IMR-90 (cell line): ENCODE measurements around the gene FBXL13. TPM values are rescaled to one million over a fixed set of nuclear protein-coding genes. Genes with fewer than 3 reads are reported as not detected.

ENCODE experiments used
- ATAC-seq: fragments of 200-7000 bp; cut with Tn5 transposase; 2 replicates; pipeline ENCODE4 v1.9.1; 2020; ENCODE audit warnings: low read depth, mild to moderate bottlenecking, moderate library complexity
- BruUV-seq: library from RNA; stranded (reverse); fragments of 400-500 nt; replicated peaks from 2 replicates; lab custom pipeline; 2021; lab: Mats Ljungman, UMichigan
- CTCF ChIA-PET: fragments of 300-600 bp; formaldehyde crosslinking; extraction: SDS; loops from one replicate; lab custom pipeline; 2021; ENCODE audit warnings: antibody characterized with exemption; lab: Yijun Ruan, JAX
- POLR2A ChIA-PET: fragments of 300-600 bp; sonication (Branson Sonifier 250); formaldehyde crosslinking; loops from one replicate; lab custom pipeline; 2022; ENCODE audit warnings: antibody characterized with exemption; ENCODE audit not compliant: unreplicated experiment; lab: Charles Lee
- DNase-seq: peaks from one replicate; pipeline ENCODE4 v3.0.0; 2013
- H2AFZ ChIP-seq: replicated peaks from 2 replicates; pipeline ENCODE3; 2013; ENCODE audit warnings: low read length, mild to moderate bottlenecking; ENCODE audit not compliant: poor library complexity
- H2AK5ac ChIP-seq: 2 replicates; pipeline ENCODE4 v1.6.1; 2013; ENCODE audit warnings: low read depth, low read length, inconsistent platforms
- H2AK9ac ChIP-seq: replicated peaks from 2 replicates; pipeline ENCODE3; 2013; ENCODE audit warnings: mild to moderate bottlenecking, low read depth, low read length, moderate library complexity; ENCODE audit not compliant: poor library complexity
- H2BK120ac ChIP-seq: 2 replicates; pipeline ENCODE4 v1.6.1; 2013; ENCODE audit warnings: low read depth, low read length, inconsistent platforms
- H2BK15ac ChIP-seq: 3 replicates; pipeline ENCODE4 v1.6.1; 2013; ENCODE audit warnings: low read depth, low read length, inconsistent platforms
- H2BK20ac ChIP-seq: 2 replicates; pipeline ENCODE4 v1.6.1; 2013; ENCODE audit warnings: low read depth, mild to moderate bottlenecking, inconsistent platforms, low read length, moderate library complexity
- H2BK5ac ChIP-seq: 2 replicates; pipeline ENCODE4 v1.6.1; 2013; ENCODE audit warnings: mild to moderate bottlenecking, low read depth, low read length, inconsistent platforms; ENCODE audit not compliant: poor library complexity, severe bottlenecking
- H3K14ac ChIP-seq: replicated peaks from 2 replicates; pipeline ENCODE4 v1.6.1; 2013; ENCODE audit warnings: low read depth, low read length, inconsistent platforms
- H3K18ac ChIP-seq: 2 replicates; pipeline ENCODE4 v1.6.1; 2013; ENCODE audit warnings: low read depth, low read length, control low read depth
- H3K23ac ChIP-seq: 2 replicates; pipeline ENCODE4 v1.6.1; 2013; ENCODE audit warnings: low read depth, low read length, inconsistent platforms
- H3K27ac ChIP-seq: 2 replicates; pipeline ENCODE4 v1.5.1; 2013; ENCODE audit warnings: mild to moderate bottlenecking, control low read depth, low read length; ENCODE audit not compliant: insufficient read depth
- H3K27me3 ChIP-seq: 2 replicates; pipeline ENCODE4 v1.6.1; 2013; ENCODE audit warnings: low read length; ENCODE audit not compliant: control insufficient read depth, insufficient read depth
- H3K36me3 ChIP-seq: 2 replicates; pipeline ENCODE4 v1.6.1; 2013; ENCODE audit warnings: low read length, mixed read lengths; ENCODE audit not compliant: control insufficient read depth, insufficient read depth
- H3K4ac ChIP-seq: 2 replicates; pipeline ENCODE4 v1.6.1; 2013; ENCODE audit warnings: low read depth, low read length, inconsistent platforms
- H3K4me1 ChIP-seq: 2 replicates; pipeline ENCODE4 v1.6.1; 2013; ENCODE audit warnings: low read length, mixed read lengths; ENCODE audit not compliant: control insufficient read depth, insufficient read depth
- H3K4me2 ChIP-seq: 2 replicates; pipeline ENCODE4 v1.6.1; 2013; ENCODE audit warnings: low read depth, mild to moderate bottlenecking, control low read depth, low read length, moderate library complexity
- H3K4me3 ChIP-seq: 2 replicates; pipeline ENCODE4 v1.5.1; 2013; ENCODE audit warnings: low read depth, mild to moderate bottlenecking, control low read depth, low read length, moderate library complexity; ENCODE audit not compliant: insufficient read depth
- H3K56ac ChIP-seq: 2 replicates; pipeline ENCODE4 v1.6.1; 2013; ENCODE audit warnings: low read length, inconsistent platforms; ENCODE audit not compliant: insufficient read depth; ENCODE audit errors: extremely low read depth
- H3K79me1 ChIP-seq, 2 experiments: 2 replicates each; pipeline ENCODE4 v1.6.1; 2013; ENCODE audit warnings: low read length in 2 of 2, inconsistent platforms in 1 of 2, low read depth in 1 of 2
- H3K9ac ChIP-seq: 2 replicates; pipeline ENCODE4 v1.6.1; 2013; ENCODE audit warnings: low read depth, low read length, control low read depth
- H3K9me1 ChIP-seq: 2 replicates; pipeline ENCODE4 v1.6.1; 2013; ENCODE audit warnings: low read length, inconsistent platforms; ENCODE audit not compliant: insufficient read depth
- H3K9me3 ChIP-seq: 2 replicates; pipeline ENCODE4 v1.6.1; 2013; ENCODE audit warnings: low read length; ENCODE audit not compliant: control insufficient read depth, insufficient read depth
- H4K20me1 ChIP-seq: 2 replicates; pipeline ENCODE4 v1.6.1; 2013; ENCODE audit warnings: low read length, inconsistent platforms; ENCODE audit not compliant: insufficient read depth
- H4K5ac ChIP-seq: 2 replicates; pipeline ENCODE4 v1.6.1; 2013; ENCODE audit warnings: mild to moderate bottlenecking, low read depth, low read length, control low read depth
- H4K8ac ChIP-seq, 2 experiments: 2 replicates each; pipeline ENCODE4 v1.6.1; 2013; ENCODE audit warnings: low read depth in 2 of 2, low read length in 2 of 2, control low read depth in 1 of 2, inconsistent platforms in 1 of 2
- H4K91ac ChIP-seq: 2 replicates; pipeline ENCODE4 v1.6.1; 2013; ENCODE audit warnings: low read depth, low read length, inconsistent platforms; ENCODE audit not compliant: insufficient read depth
- BHLHE40 ChIP-seq: fragments of 150-350 bp; IDR thresholded peaks from 2 replicates; pipeline ENCODE4 v1.6.1; 2016; ENCODE audit warnings: mild to moderate bottlenecking, low read depth, low read length
- CHD1 ChIP-seq: IDR thresholded peaks from 2 replicates; pipeline ENCODE4 v1.6.1; 2012; ENCODE audit warnings: low read depth, low read length, improper control_type of control experiment
- CTCF ChIP-seq: conservative IDR thresholded peaks from 2 replicates; pipeline ENCODE4 v1.5.1; 2012; ENCODE audit warnings: mild to moderate bottlenecking, low read depth, low read length, improper control_type of control experiment
- ELK1 ChIP-seq: fragments of 150-350 bp; IDR thresholded peaks from 2 replicates; pipeline ENCODE4 v1.6.1; 2016; ENCODE audit warnings: low read depth, mild to moderate bottlenecking, low read length, moderate library complexity, borderline replicate concordance
- FOS ChIP-seq: fragments of 150-350 bp; IDR thresholded peaks from 2 replicates; pipeline ENCODE4 v1.6.1; 2016; ENCODE audit warnings: low read depth, low read length
- MAFK ChIP-seq: IDR thresholded peaks from 2 replicates; pipeline ENCODE4 v1.6.1; 2012; ENCODE audit warnings: low read depth, low read length, improper control_type of control experiment
- MAZ ChIP-seq: IDR thresholded peaks from 2 replicates; pipeline ENCODE4 v1.6.1; 2012; ENCODE audit warnings: low read depth, mild to moderate bottlenecking, low read length, improper control_type of control experiment, moderate library complexity, borderline replicate concordance
- MXI1 ChIP-seq: IDR thresholded peaks from 2 replicates; pipeline ENCODE4 v1.6.1; 2012; ENCODE audit warnings: low read depth, mild to moderate bottlenecking, low read length, moderate library complexity, borderline replicate concordance
- NFE2L2 ChIP-seq: fragments of 150-350 bp; IDR thresholded peaks from 2 replicates; pipeline ENCODE4 v1.6.1; 2016; ENCODE audit warnings: low read depth, mild to moderate bottlenecking, low read length
- POLR2A ChIP-seq: IDR thresholded peaks from 2 replicates; pipeline ENCODE4 v1.6.1; 2012; ENCODE audit warnings: mild to moderate bottlenecking, low read depth, low read length
- RAD21 ChIP-seq: IDR thresholded peaks from 2 replicates; pipeline ENCODE4 v1.6.1; 2012; ENCODE audit warnings: low read length, improper control_type of control experiment
- RCOR1 ChIP-seq: IDR thresholded peaks from 2 replicates; pipeline ENCODE4 v1.6.1; 2012; ENCODE audit warnings: mild to moderate bottlenecking, low read length, improper control_type of control experiment; ENCODE audit not compliant: insufficient replicate concordance
- RFX5 ChIP-seq: IDR thresholded peaks from 2 replicates; pipeline ENCODE4 v1.8.0; 2012; ENCODE audit warnings: low read depth, mild to moderate bottlenecking, low read length, moderate library complexity
- USF2 ChIP-seq: fragments of 150-350 bp; IDR thresholded peaks from 2 replicates; pipeline ENCODE4 v1.6.1; 2017; ENCODE audit warnings: mild to moderate bottlenecking, antibody characterized with exemption, low read length, low read depth
- WGBS, 2 experiments: methylation state at CpG; one replicate each; pipeline versions ENCODE4 v1.1.5 to v1.1.7; 2013; ENCODE audit warnings: missing lambda C conversion rate in 2 of 2; ENCODE audit not compliant: insufficient read length in 1 of 2; ENCODE audit errors: extremely low coverage in 2 of 2; 5-methylcytosine and 5-hydroxymethylcytosine counted together
- dilution Hi-C: fragments of 300-500 bp; cut with HindIII; formaldehyde crosslinking; loops from one replicate; pipeline ENCODE4 v1.14.3; 2018; ENCODE audit warnings: low sequenced_read_pairs; ENCODE audit not compliant: unreplicated experiment
- in situ Hi-C: fragments of 300-500 bp; cut with MboI; formaldehyde crosslinking; loops from 3 replicates; pipeline ENCODE4 v1.14.3; 2019; ENCODE audit warnings: low sequenced_read_pairs, inconsistent platforms, mixed read lengths
- intact Hi-C: fragments of 100-400 bp; cut with micrococcal nuclease; formaldehyde crosslinking; loops from 2 replicates; pipeline ENCODE4 v1.10.0; 2022
- polyA plus RNA-seq, 3 experiments: library from polyadenylated mRNA; depleted of rRNA; stranded (reverse); fragments of >200 nt; gene quantifications; 2 replicates each; pipeline ENCODE4 v1.2.3, GENCODE V29; 2012; ENCODE audit warnings: low replicate concordance in 1 of 3
- total RNA-seq: library from RNA; depleted of rRNA; stranded (reverse); fragments of >200 nt; gene quantifications from 2 replicates; pipeline ENCODE4 v1.2.3, GENCODE V29; 2012

Gene FBXL13
- total and polyA plus RNA-seq, 2 of the 4 experiments (the other 2 are of a cell fraction) = 0.24 to 0.36 TPM

GRCh38 chr7:103123529-103123928 is 48.9 kb upstream of the FBXL13 start:
- WGBS, 2 experiments = no CpG with 5 or more reads among the region's 3 CpGs
- CTCF ChIA-PET = interaction anchor here (0.7 kb wide), 1 partner anchor 20 kb away, joined by 3 read pairs; no protein-coding TSS in a partner anchor
- Histone ChIP-seq H4K5ac (no peak overlapping the region), H3K9me1 (peaks cover 11% of the 10 kb centered on the region; the same call in 1 of the 2 replicates), H3K18ac (no peak overlapping the region), H2BK15ac (no peak overlapping the region), H2AK5ac (no peak overlapping the region), H3K23ac (no peak overlapping the region), H3K79me1 (no peaks in the 10 kb centered on the region), H3K4ac (no peak overlapping the region), H2BK5ac (no peak overlapping the region), H3K27ac (no peak overlapping the region), H4K91ac (no peak overlapping the region), H3K9me3 (no peaks in the 10 kb centered on the region), H3K56ac (no peak overlapping the region), H3K4me2 (no peak overlapping the region), H3K27me3 (no peaks in the 10 kb centered on the region), H2BK120ac (no peak overlapping the region), H3K9ac (no peak overlapping the region), H3K14ac (no peak overlapping the region), H2AK9ac (no peak overlapping the region), H4K20me1 (no peaks in the 10 kb centered on the region), H3K4me1 (no peaks in the 10 kb centered on the region), H2BK20ac (no peak overlapping the region), H4K8ac (no peak overlapping the region), H2AFZ (no peak overlapping the region), H3K36me3 (peaks cover 13% of the 10 kb centered on the region), H3K4me3 (no peak overlapping the region)
- POLR2A ChIA-PET = no interaction called here
- DNase-seq (no peak), ATAC-seq (no peak)
- intact Hi-C loops (no loop called here), dilution Hi-C loops (no loop called here), in situ Hi-C loops (no loop called here)
- no TSS peak for BruUV-seq
- no peak for TF ChIP-seq USF2
- no peak for TF ChIP-seq CHD1
- no peak for TF ChIP-seq POLR2A
- TF ChIP-seq NFE2L2 = no peak
- no peak for TF ChIP-seq RAD21
- TF ChIP-seq MAFK = no peak
- no peak for TF ChIP-seq ELK1
- TF ChIP-seq FOS = no peak
- TF ChIP-seq MXI1 = no peak
- no peak for TF ChIP-seq BHLHE40
- no peak for TF ChIP-seq CTCF
- no peak for TF ChIP-seq RFX5
- TF ChIP-seq RCOR1 = no peak
- no peak for TF ChIP-seq MAZ
